ENCODE results near the gene ASIC4. TPM values are rescaled to one million over a fixed set of nuclear protein-coding genes. Genes with fewer than 3 reads are reported as not detected.

ASIC4 gene
- total and polyA plus RNA-seq, 2 of the 8 experiments (the other 6 are each of a cell fraction or from before 2014, with no cell fraction given), result 0.12 to 0.22 TPM

DNA sequence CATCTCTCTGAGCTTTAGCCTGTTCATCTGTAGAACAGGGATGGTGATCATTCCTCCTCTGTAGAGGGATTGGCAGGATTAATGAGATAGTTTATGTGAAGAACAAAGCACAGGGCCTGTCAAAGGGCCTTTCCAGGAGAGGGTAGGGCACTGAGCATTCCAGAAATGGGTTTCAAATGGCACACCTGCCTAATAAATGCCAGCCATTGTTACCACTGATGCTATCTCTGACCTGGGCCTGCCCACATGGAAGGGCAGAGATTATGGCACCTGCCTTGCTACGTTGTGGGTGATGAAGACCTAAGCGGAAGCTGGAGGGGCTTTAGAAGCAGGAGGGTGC lies 46.6 kb upstream of the ASIC4 start:
- H3K36me3 ChIP-seq (ENCODE audit: control insufficient read depth in 2 of 4, insufficient read depth in 4 of 4, low read length in 3 of 4), result no peaks in the 10 kb centered on the region
- no peaks in the 10 kb centered on the region for H3K4me1 ChIP-seq (replicated peaks in 1 of 4; ENCODE audit: control insufficient read depth in 3 of 4, insufficient read depth in 4 of 4, low read length in 3 of 4)
- H2BK5ac ChIP-seq (ENCODE audit: low read depth, low read length), result no peak overlapping the region
- no peak for FAIRE-seq
- no peaks in the 10 kb centered on the region for H3K9me3 ChIP-seq (ENCODE audit: insufficient read depth in 2 of 2, low read depth in 1 of 2, low read length in 1 of 2)
- no peak overlapping the region for H3K23ac ChIP-seq (ENCODE audit: insufficient read length)
- H4K91ac ChIP-seq (replicated peaks; ENCODE audit: insufficient read length, low read length), result no peak overlapping the region
- no peak overlapping the region for H2BK20ac ChIP-seq (ENCODE audit: low read length)
- H3K27me3 ChIP-seq (replicated peaks in 1 of 4; ENCODE audit: control insufficient read depth in 3 of 4, extremely low read depth in 1 of 4, insufficient read depth in 3 of 4, low read length in 3 of 4), result no peaks in the 10 kb centered on the region
- no peak overlapping the region for H3K18ac ChIP-seq (ENCODE audit: extremely low read depth, low read length)
- H2BK120ac ChIP-seq (replicated peaks; ENCODE audit: low read depth, low read length), result no peak overlapping the region
- peaks cover 0 to 3% of the 10 kb centered on the region in 2 experiments for H4K20me1 ChIP-seq (replicated peaks in 1 of 2; ENCODE audit: control insufficient read depth in 1 of 2, insufficient read depth in 2 of 2, low read length in 2 of 2)
- no peak overlapping the region for H3K14ac ChIP-seq (ENCODE audit: insufficient read length)
- POLR2A ChIA-PET (ENCODE audit: partially characterized antibody), result interaction anchor here (1.4 to 2.1 kb wide), 7 partner anchors 8 to 58 kb away, joined by 4 to 8 read pairs (median 4); no protein-coding TSS in a partner anchor
- H2AFZ ChIP-seq (ENCODE audit: low read length), result no peak overlapping the region
- H2AK5ac ChIP-seq (ENCODE audit: low read depth, low read length), result no peak overlapping the region
- H3K4me2 ChIP-seq (ENCODE audit: insufficient read depth in 1 of 2, low read depth in 2 of 2, low read length in 2 of 2), result no peak overlapping the region
- no peak overlapping the region for H2BK12ac ChIP-seq (ENCODE audit: low read depth, low read length)
- no peak overlapping the region for H4K8ac ChIP-seq (ENCODE audit: extremely low read depth, insufficient read depth, low read length)
- H3K9ac ChIP-seq (replicated peaks in 1 of 4; ENCODE audit: extremely low read depth in 1 of 4, low read depth in 3 of 4, low read length in 3 of 4), result no peak overlapping the region
- no peak overlapping the region for H3K4me3 ChIP-seq (ENCODE audit: extremely low read depth in 1 of 4, insufficient read depth in 2 of 4, low read depth in 3 of 4, low read length in 4 of 4)
- no peak overlapping the region for H4K5ac ChIP-seq (ENCODE audit: insufficient read length, low read depth, low read length)
- DNase-seq (ENCODE audit: low read depth in 1 of 2, low spot score in 2 of 2), result no peak
- no peak overlapping the region for H2BK15ac ChIP-seq (ENCODE audit: low read length)
- no peak overlapping the region for H3K27ac ChIP-seq (ENCODE audit: low read depth, low read length)
- H3K56ac ChIP-seq (replicated peaks; ENCODE audit: insufficient read length, low read depth, low read length), result no peak overlapping the region
- no peaks in the 10 kb centered on the region for H3K79me1 ChIP-seq (ENCODE audit: low read depth, low read length)
- CTCF ChIA-PET (ENCODE audit: partially characterized antibody), result interaction anchor here (0.6 to 113.1 kb wide), 4 partner anchors 9 to 70 kb away, joined by 3 to 7248 read pairs (median 3633); partner anchors contain the start of genes ASIC4, CHPF, DES and GMPPA
- no peaks in the 10 kb centered on the region for H3K23me2 ChIP-seq (ENCODE audit: low read depth, low read length)
- WGBS, 2 experiments (ENCODE audit: extremely low coverage in 1 of 2, insufficient coverage in 1 of 2, insufficient read length in 1 of 2, insufficient replicate concordance in 2 of 2, low coverage in 1 of 2, low lambda C conversion rate in 2 of 2, missing lambda C conversion rate in 1 of 2), result 88% methylated on average over 2 of the region's 2 CpGs; no CpG with 5 or more reads in 1 of the 2 experiments
- H3K4ac ChIP-seq (replicated peaks; ENCODE audit: insufficient read length, low read depth, low read length), result no peak overlapping the region
- H3K79me2 ChIP-seq (ENCODE audit: control insufficient read depth in 1 of 2, insufficient read depth in 2 of 2, low read length in 2 of 2), result no peaks in the 10 kb centered on the region
- TF ChIP-seq HDAC6 (IDR thresholded peaks at IDR 0.05; ENCODE audit: low read depth, low read length) (no peak), RFX5 (IDR thresholded peaks at IDR 0.05; ENCODE audit: borderline replicate concordance, low read depth, low read length) (no peak), POLR2A (IDR thresholded peaks at IDR 0.05; ENCODE audit: control extremely low read depth in 1 of 2, low read depth in 2 of 2, low read length in 2 of 2) (no peak), CBX5 (IDR thresholded peaks at IDR 0.05; ENCODE audit: low read depth, low read length) (no peak), POLR2AphosphoS5 (IDR thresholded peaks at IDR 0.05; ENCODE audit: low read depth, low read length) (no peak), ASH2L (IDR thresholded peaks at IDR 0.05; ENCODE audit: low read length) (no peak), RNF2 (IDR thresholded peaks at IDR 0.05; ENCODE audit: borderline replicate concordance, low read depth, low read length, missing control alignments, poor library complexity, severe bottlenecking) (no peak), SIX5 (IDR thresholded peaks at IDR 0.05; ENCODE audit: low read depth, low read length) (no peak), KDM1A (IDR thresholded peaks at IDR 0.05; ENCODE audit: borderline replicate concordance, low read length) (no peak), BCL11A (IDR thresholded peaks at IDR 0.05; ENCODE audit: low read depth in 2 of 2, low read length in 2 of 2) (no peak), KDM5A (IDR thresholded peaks at IDR 0.05; ENCODE audit: low read length) (no peak), CREB1 (IDR thresholded peaks at IDR 0.05) (no peak), RAD21 (IDR thresholded peaks at IDR 0.05 in 1 of 2, conservative IDR thresholded peaks at IDR 0.05 in 1 of 2; ENCODE audit: low read depth in 2 of 2, low read length in 2 of 2) (no peak), EP300 (IDR thresholded peaks at IDR 0.05; ENCODE audit: borderline replicate concordance in 1 of 2, low read depth in 2 of 2, low read length in 2 of 2) (no peak), GABPA (IDR thresholded peaks at IDR 0.05; ENCODE audit: borderline replicate concordance, insufficient read depth, low read length) (no peak)
